Neural cell (in vitro differentiated cells): ENCODE results near the gene TACR2. TPM values are rescaled to one million over a fixed set of nuclear protein-coding genes. Genes with fewer than 3 reads are reported as not detected.

ENCODE experiments used
- H2AFZ ChIP-seq: fragments of 200-600, 300-800 bp; sonication (generic), shearing (Covaris generic); 2 replicates; pipeline ENCODE4 v1.6.0; 2014; ENCODE audit warnings: low read depth, mild to moderate bottlenecking, antibody characterized with exemption, low read length, moderate library complexity
- H3F3A ChIP-seq: fragments of 200-600 bp; shearing (Covaris generic); 2 replicates; pipeline ENCODE4 v1.6.1; 2016; ENCODE audit warnings: mild to moderate bottlenecking, moderate library complexity, mixed read lengths, antibody characterized with exemption, low read length; ENCODE audit not compliant: insufficient read depth, poor library complexity, severe bottlenecking
- H3K27ac ChIP-seq: fragments of 200-600, 300-800 bp; sonication (generic), shearing (Covaris generic); 2 replicates; pipeline ENCODE4 v1.5.1; 2014; ENCODE audit warnings: mild to moderate bottlenecking, low read length, moderate library complexity
- H3K27me3 ChIP-seq: fragments of 300-800, 200-600 bp; sonication (generic), shearing (Covaris generic); 2 replicates; pipeline ENCODE4 v1.6.0; 2014; ENCODE audit warnings: mild to moderate bottlenecking, low read depth, low read length, moderate library complexity; ENCODE audit not compliant: insufficient read depth
- H3K36me3 ChIP-seq: fragments of 300-800, 200-600 bp; sonication (generic), shearing (Covaris generic); 2 replicates; pipeline ENCODE4 v1.5.1; 2014; ENCODE audit warnings: mild to moderate bottlenecking, antibody characterized with exemption, low read length, moderate library complexity; ENCODE audit not compliant: insufficient read depth
- H3K4me2 ChIP-seq: fragments of 300-800, 200-600 bp; sonication (generic), shearing (Covaris generic); 2 replicates; pipeline ENCODE4 v1.6.0; 2014; ENCODE audit warnings: mild to moderate bottlenecking, low read length
- H3K4me3 ChIP-seq: fragments of 300-800, 200-600 bp; sonication (generic), shearing (Covaris generic); 2 replicates; pipeline ENCODE4 v1.5.1; 2014; ENCODE audit warnings: mild to moderate bottlenecking, low read length, moderate library complexity
- H3K79me2 ChIP-seq: fragments of 200-600 bp; shearing (Covaris generic); replicated peaks from 2 replicates; pipeline ENCODE4 v1.6.0; 2014; ENCODE audit warnings: mild to moderate bottlenecking, low read length, moderate library complexity; ENCODE audit not compliant: insufficient read depth
- H3K9ac ChIP-seq: fragments of 300-800, 200-600 bp; sonication (generic), shearing (Covaris generic); 2 replicates; pipeline ENCODE4 v1.6.1; 2016; ENCODE audit warnings: mild to moderate bottlenecking, low read length, mixed read lengths
- H3K9me2 ChIP-seq: fragments of 200-600 bp; shearing (Covaris generic); 2 replicates; pipeline ENCODE4 v1.6.1; 2016; ENCODE audit warnings: mild to moderate bottlenecking, low read length, mixed read lengths; ENCODE audit not compliant: insufficient read depth
- H3K9me3 ChIP-seq: fragments of 200-600, 300-800 bp; sonication (generic), shearing (Covaris generic); 2 replicates; pipeline ENCODE4 v1.6.1; 2016; ENCODE audit warnings: mild to moderate bottlenecking, mixed run types, low read length, moderate library complexity, mixed read lengths
- H4K20me1 ChIP-seq: fragments of 200-600 bp; shearing (Covaris generic); 2 replicates; pipeline ENCODE4 v1.6.1; 2016; ENCODE audit warnings: mild to moderate bottlenecking, mixed run types; ENCODE audit not compliant: insufficient read depth
- EP300 ChIP-seq: fragments of 450-650 bp; conservative IDR thresholded peaks from 2 replicates; pipeline ENCODE4 v1.6.1; 2014; ENCODE audit warnings: antibody characterized with exemption, mild to moderate bottlenecking, moderate library complexity; ENCODE audit not compliant: poor library complexity, severe bottlenecking
- EZH2 ChIP-seq: fragments of 200-600, 300-800 bp; shearing (Covaris generic), sonication (generic); IDR thresholded peaks from 2 replicates; pipeline ENCODE4 v1.6.1; 2014; ENCODE audit warnings: antibody characterized with exemption, low read length, borderline replicate concordance, mild to moderate bottlenecking; ENCODE audit not compliant: insufficient read depth, poor library complexity, severe bottlenecking
- MXI1 ChIP-seq: fragments of 450-650 bp; conservative IDR thresholded peaks from 2 replicates; pipeline ENCODE4 v1.6.1; 2014; ENCODE audit warnings: antibody characterized with exemption, mild to moderate bottlenecking; ENCODE audit not compliant: poor library complexity, severe bottlenecking
- POLR2AphosphoS5 ChIP-seq: IDR thresholded peaks from 2 replicates; pipeline ENCODE4 v1.6.1; 2012
- RAD21 ChIP-seq: fragments of 450-650 bp; conservative IDR thresholded peaks from 2 replicates; pipeline ENCODE4 v1.6.1; 2014; ENCODE audit warnings: antibody characterized with exemption, mild to moderate bottlenecking, moderate library complexity
- REST ChIP-seq: IDR thresholded peaks from 2 replicates; pipeline ENCODE4 v1.6.1; 2012; ENCODE audit warnings: borderline replicate concordance
- SMC3 ChIP-seq: fragments of 450-650 bp; conservative IDR thresholded peaks from 2 replicates; pipeline ENCODE4 v1.6.1; 2014; ENCODE audit warnings: antibody characterized with exemption, mild to moderate bottlenecking, moderate library complexity; ENCODE audit not compliant: poor library complexity
- TAF1 ChIP-seq: IDR thresholded peaks from 2 replicates; pipeline ENCODE4 v1.6.1; 2012; ENCODE audit warnings: low read depth
- polyA plus RNA-seq: library from polyadenylated mRNA; depleted of rRNA; stranded (reverse); fragments of >200 nt; gene quantifications from 2 replicates; pipeline ENCODE4 v1.2.3, GENCODE V29; 2014
- TF ChIP-seq, protein P1 (sequence below): fragments of 450-650 bp; IDR thresholded peaks from 2 replicates; pipeline ENCODE4 v1.5.1; 2014; ENCODE audit warnings: antibody characterized with exemption, mild to moderate bottlenecking, moderate library complexity; ENCODE audit not compliant: poor library complexity, severe bottlenecking

The TACR2 gene
- polyA plus RNA-seq, 1 donor from 2014 or later, result not detected

GRCh38 chr10:69417542-69417941, 824 bp upstream of the TACR2 start:
- H2AFZ ChIP-seq, result no peak overlapping the region
- H3F3A ChIP-seq, result no peaks in the 10 kb centered on the region

GRCh38 chr10:69415951-69416350, 767 bp downstream of the TACR2 start:
- Histone ChIP-seq H3F3A (no peaks in the 10 kb centered on the region), H3K27me3 (no peaks in the 10 kb centered on the region), H3K27ac (no peak overlapping the region), H3K36me3 (no peaks in the 10 kb centered on the region), H3K4me3 (no peak overlapping the region), H4K20me1 (no peaks in the 10 kb centered on the region), H3K4me2 (no peak overlapping the region), H3K79me2 (no peaks in the 10 kb centered on the region), H2AFZ (no peak overlapping the region), H3K9me2 (no peaks in the 10 kb centered on the region), H3K9me3 (no peaks in the 10 kb centered on the region), H3K9ac (no peak overlapping the region)
- TF ChIP-seq RAD21 (no peak), SMC3 (no peak), EZH2 (no peak), MXI1 (no peak), EP300 (no peak), POLR2AphosphoS5 (no peak), REST (no peak), TAF1 (no peak)
- TF ChIP-seq, protein P1, sequence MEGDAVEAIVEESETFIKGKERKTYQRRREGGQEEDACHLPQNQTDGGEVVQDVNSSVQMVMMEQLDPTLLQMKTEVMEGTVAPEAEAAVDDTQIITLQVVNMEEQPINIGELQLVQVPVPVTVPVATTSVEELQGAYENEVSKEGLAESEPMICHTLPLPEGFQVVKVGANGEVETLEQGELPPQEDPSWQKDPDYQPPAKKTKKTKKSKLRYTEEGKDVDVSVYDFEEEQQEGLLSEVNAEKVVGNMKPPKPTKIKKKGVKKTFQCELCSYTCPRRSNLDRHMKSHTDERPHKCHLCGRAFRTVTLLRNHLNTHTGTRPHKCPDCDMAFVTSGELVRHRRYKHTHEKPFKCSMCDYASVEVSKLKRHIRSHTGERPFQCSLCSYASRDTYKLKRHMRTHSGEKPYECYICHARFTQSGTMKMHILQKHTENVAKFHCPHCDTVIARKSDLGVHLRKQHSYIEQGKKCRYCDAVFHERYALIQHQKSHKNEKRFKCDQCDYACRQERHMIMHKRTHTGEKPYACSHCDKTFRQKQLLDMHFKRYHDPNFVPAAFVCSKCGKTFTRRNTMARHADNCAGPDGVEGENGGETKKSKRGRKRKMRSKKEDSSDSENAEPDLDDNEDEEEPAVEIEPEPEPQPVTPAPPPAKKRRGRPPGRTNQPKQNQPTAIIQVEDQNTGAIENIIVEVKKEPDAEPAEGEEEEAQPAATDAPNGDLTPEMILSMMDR, result no peak

More at GRCh38 chr10:69417542-69417941, 824 bp upstream of the TACR2 start:
- no peak overlapping the region for H3K9ac ChIP-seq
- no peaks in the 10 kb centered on the region for H4K20me1 ChIP-seq
- H3K27me3 ChIP-seq, result no peaks in the 10 kb centered on the region
- H3K4me2 ChIP-seq, result no peak overlapping the region
- no peaks in the 10 kb centered on the region for H3K9me3 ChIP-seq
- H3K27ac ChIP-seq, result no peak overlapping the region
- no peaks in the 10 kb centered on the region for H3K9me2 ChIP-seq
- no peak overlapping the region for H3K4me3 ChIP-seq
- TF ChIP-seq MXI1 (no peak), SMC3 (no peak), RAD21 (no peak), EP300 (no peak), POLR2AphosphoS5 (no peak), REST (no peak)
- no peaks in the 10 kb centered on the region for H3K79me2 ChIP-seq
- no peaks in the 10 kb centered on the region for H3K36me3 ChIP-seq
